KMS-11 (cell line): ENCODE measurements around the gene ITGAD.

Experiments used
- H2AFZ ChIP-seq: fragments of 200-600 bp; sonication (generic); 2 replicates; pipeline ENCODE4 v1.6.1; 2016; ENCODE audit warnings: antibody characterized with exemption, mixed run types, low read depth
- H3K27ac ChIP-seq: fragments of 200-600 bp; sonication (generic); 2 replicates; pipeline ENCODE4 v1.6.1; 2016; ENCODE audit warnings: mild to moderate bottlenecking, mixed run types
- H3K27me3 ChIP-seq: fragments of 200-600 bp; sonication (generic); 2 replicates; pipeline ENCODE4 v1.6.1; 2017; ENCODE audit warnings: mild to moderate bottlenecking, low read depth, mixed run types, moderate library complexity; ENCODE audit not compliant: insufficient read depth
- H3K36me3 ChIP-seq: fragments of 200-600 bp; sonication (generic); 2 replicates; pipeline ENCODE4 v1.6.1; 2017; ENCODE audit warnings: mild to moderate bottlenecking, mixed run types; ENCODE audit not compliant: insufficient read depth
- H3K4me1 ChIP-seq: fragments of 200-600 bp; sonication (generic); 2 replicates; pipeline ENCODE4 v1.6.1; 2016; ENCODE audit warnings: mild to moderate bottlenecking, low read depth, mixed run types; ENCODE audit not compliant: poor library complexity, severe bottlenecking
- H3K4me2 ChIP-seq: fragments of 200-600 bp; sonication (generic); 2 replicates; pipeline ENCODE4 v1.7.0; 2016; ENCODE audit warnings: mild to moderate bottlenecking, mixed run types
- H3K4me3 ChIP-seq: fragments of 200-600 bp; sonication (generic); IDR thresholded peaks from 2 replicates; pipeline ENCODE4 v1.6.1; 2017; ENCODE audit warnings: low read depth, low read length, mixed read lengths; ENCODE audit not compliant: insufficient read depth
- H3K79me2 ChIP-seq: fragments of 200-600 bp; sonication (generic); 2 replicates; pipeline ENCODE4 v1.6.1; 2016; ENCODE audit warnings: low read depth, mixed run types; ENCODE audit not compliant: insufficient read depth
- H3K9ac ChIP-seq: fragments of 200-600 bp; sonication (generic); 2 replicates; pipeline ENCODE4 v1.6.1; 2016; ENCODE audit warnings: mild to moderate bottlenecking, mixed run types
- H4K20me1 ChIP-seq: fragments of 200-600 bp; sonication (generic); 2 replicates; pipeline ENCODE4 v1.6.1; 2016; ENCODE audit warnings: mild to moderate bottlenecking, mixed run types; ENCODE audit not compliant: insufficient read depth
- TF ChIP-seq, protein P1 (sequence below): fragments of 200-600 bp; sonication (generic); conservative IDR thresholded peaks from 2 replicates; pipeline ENCODE4 v1.6.1; 2017; ENCODE audit warnings: low read depth, mild to moderate bottlenecking, antibody characterized with exemption, low read length, moderate library complexity, mixed read lengths

ITGAD gene

DNA sequence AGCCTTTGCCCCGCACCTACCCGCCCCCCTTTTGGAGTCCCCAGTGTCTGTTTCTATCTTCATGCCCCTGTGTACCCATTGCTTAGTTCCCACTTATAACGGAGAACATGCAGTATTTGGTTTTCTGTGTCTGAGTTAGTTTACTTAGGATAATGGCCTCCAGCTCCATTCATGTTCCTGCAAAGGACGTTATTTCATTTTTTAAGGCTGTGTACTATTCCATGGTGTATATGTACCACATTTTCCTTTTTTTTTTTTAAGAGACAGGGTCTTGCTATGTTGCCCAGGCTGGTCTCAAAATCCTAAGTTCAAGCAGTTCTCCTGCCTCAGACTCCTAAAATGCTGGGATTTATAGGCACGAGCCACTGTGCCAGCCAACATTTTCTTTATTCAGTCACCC lies 74.7 kb downstream of the ITGAD start:
- Histone ChIP-seq H3K27me3 (no peaks in the 10 kb centered on the region), H3K4me3 (no peak overlapping the region), H3K4me1 (no peaks in the 10 kb centered on the region), H3K27ac (no peak overlapping the region), H3K79me2 (no peaks in the 10 kb centered on the region), H4K20me1 (no peaks in the 10 kb centered on the region), H3K9ac (no peak overlapping the region), H2AFZ (no peak overlapping the region), H3K4me2 (no peak overlapping the region), H3K36me3 (no peaks in the 10 kb centered on the region)
- TF ChIP-seq, protein P1, sequence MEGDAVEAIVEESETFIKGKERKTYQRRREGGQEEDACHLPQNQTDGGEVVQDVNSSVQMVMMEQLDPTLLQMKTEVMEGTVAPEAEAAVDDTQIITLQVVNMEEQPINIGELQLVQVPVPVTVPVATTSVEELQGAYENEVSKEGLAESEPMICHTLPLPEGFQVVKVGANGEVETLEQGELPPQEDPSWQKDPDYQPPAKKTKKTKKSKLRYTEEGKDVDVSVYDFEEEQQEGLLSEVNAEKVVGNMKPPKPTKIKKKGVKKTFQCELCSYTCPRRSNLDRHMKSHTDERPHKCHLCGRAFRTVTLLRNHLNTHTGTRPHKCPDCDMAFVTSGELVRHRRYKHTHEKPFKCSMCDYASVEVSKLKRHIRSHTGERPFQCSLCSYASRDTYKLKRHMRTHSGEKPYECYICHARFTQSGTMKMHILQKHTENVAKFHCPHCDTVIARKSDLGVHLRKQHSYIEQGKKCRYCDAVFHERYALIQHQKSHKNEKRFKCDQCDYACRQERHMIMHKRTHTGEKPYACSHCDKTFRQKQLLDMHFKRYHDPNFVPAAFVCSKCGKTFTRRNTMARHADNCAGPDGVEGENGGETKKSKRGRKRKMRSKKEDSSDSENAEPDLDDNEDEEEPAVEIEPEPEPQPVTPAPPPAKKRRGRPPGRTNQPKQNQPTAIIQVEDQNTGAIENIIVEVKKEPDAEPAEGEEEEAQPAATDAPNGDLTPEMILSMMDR: no peak

DNA sequence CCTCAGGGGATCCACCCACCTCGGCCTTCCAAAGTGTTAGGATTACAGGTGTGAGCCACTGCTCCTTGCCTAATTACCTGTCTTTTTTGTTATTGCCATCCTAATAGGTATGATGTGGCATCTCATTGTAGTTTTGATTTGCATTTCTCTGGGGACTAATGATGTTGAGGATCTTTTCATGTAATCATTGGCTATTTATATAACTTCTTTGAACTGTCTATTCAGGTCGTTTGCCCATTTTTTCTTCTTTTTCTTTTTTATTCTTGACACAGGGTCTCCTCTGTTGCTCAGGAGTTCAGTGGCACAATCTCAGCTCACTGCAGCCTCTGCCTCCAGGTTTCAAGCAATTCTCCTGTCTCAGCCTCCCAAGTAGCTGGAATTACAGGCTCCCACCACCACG lies 77.5 kb downstream of the ITGAD start:
- Histone ChIP-seq H3K9ac (no peak overlapping the region), H3K4me2 (no peak overlapping the region), H3K27me3 (no peaks in the 10 kb centered on the region), H4K20me1 (no peaks in the 10 kb centered on the region), H3K4me1 (no peaks in the 10 kb centered on the region), H3K4me3 (no peak overlapping the region), H3K36me3 (no peaks in the 10 kb centered on the region), H3K27ac (no peak overlapping the region), H3K79me2 (no peaks in the 10 kb centered on the region), H2AFZ (no peak overlapping the region)
- TF ChIP-seq, protein P1: no peak

DNA sequence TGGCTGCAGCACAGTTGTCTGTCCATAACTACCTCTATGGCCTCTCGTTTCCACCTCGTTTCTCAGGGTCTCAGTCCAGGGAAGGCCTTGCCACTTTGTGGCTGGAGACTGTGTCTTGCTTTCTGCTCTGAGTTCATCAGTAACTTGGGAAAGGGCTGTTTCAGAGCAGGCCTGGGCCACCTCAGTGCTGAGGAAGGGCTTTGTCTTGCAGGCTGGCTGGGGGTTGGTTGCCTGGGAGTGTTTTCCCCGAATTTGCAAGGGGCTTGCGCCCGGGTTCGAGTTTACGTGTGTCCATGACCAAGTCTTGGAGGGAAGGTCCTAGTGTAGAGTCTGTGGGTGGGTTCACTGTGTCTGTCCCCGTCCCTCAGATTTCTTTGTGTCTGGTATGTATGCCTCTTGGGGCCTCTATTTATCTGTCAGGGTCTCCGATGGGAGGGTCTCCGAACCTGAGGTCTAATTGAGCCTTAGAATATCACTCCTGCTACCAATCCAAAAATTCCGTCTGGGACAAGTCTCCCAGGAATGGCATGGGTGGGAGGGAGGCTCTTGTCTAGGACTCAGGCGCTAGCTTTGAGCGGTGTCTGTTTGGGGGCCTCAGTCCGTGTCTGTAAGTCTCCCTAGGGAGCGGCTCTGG lies 78.2 kb downstream of the ITGAD start:
- no peak overlapping the region for H3K9ac ChIP-seq

DNA sequence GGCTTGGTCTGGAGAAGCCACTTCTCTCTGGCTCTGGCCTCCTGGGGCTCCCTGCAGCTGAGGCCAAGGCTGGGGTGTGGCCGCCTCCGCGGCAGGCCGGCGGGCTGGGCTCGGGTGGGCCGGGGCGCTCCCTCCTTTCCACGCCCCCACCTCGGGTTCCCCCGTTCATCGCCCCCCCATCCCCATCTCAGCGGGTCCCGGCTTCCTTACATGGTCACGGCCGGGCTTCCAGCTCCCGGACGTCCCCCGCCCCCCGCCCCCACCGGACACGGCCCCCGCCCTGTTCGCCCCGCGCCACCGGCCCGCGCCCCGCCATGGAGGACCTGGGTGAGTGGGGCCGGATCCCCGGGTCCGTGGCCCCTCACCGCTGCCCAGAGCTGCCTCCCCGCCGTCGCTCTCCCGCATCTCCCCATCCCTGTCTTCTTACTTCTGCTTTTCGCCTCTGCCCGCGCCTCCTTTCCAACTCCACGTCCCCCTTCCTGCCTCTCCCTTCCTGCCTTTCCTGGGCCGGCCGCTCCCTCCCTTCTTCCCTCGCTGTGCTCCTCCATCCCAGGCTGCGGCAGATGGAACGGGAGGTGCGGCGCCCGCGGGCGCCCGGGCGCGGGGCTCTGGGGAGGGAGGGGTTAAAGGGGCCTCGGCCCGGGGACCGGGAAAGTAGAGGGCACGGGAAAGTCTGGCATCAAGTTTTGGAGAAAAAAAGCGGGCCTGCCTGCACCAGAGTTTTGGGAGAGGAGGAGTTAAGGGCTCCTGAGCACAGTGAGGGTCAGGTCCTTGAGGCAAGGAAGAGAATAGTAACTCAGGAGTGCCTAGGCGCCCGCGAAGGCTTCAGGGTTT lies 79.0 kb downstream of the ITGAD start, which contains the start of gene TGFB1I1:
TSS of gene TGFB1I1 (plus strand) at position 278 of the 834 bp plus-strand sequence. CDS start at position 315, 37 bp downstream.
- Histone ChIP-seq H3K79me2 (no peaks in the 10 kb centered on the region), H3K4me3 (no peak within 1 kb of the TSS), H2AFZ (no peak within 1 kb of the TSS), H4K20me1 (no peaks in the 10 kb centered on the region), H3K36me3 (no peaks in the 10 kb centered on the region), H3K9ac (no peak within 1 kb of the TSS), H3K27me3 (no peaks in the 10 kb centered on the region), H3K4me2 (no peak within 1 kb of the TSS), H3K4me1 (no peaks in the 10 kb centered on the region), H3K27ac (no peak within 1 kb of the TSS)
- TF ChIP-seq, protein P1: no peak

More for the DNA sequence above, 78.2 kb downstream of the ITGAD start:
- Histone ChIP-seq H3K4me1 (no peaks in the 10 kb centered on the region), H3K36me3 (no peaks in the 10 kb centered on the region), H3K27ac (no peak overlapping the region), H2AFZ (no peak overlapping the region), H3K4me2 (no peak overlapping the region), H4K20me1 (no peaks in the 10 kb centered on the region), H3K79me2 (no peaks in the 10 kb centered on the region), H3K27me3 (no peaks in the 10 kb centered on the region), H3K4me3 (no peak overlapping the region)
- TF ChIP-seq, protein P1: no peak
